SJCRH30 (cell line): ENCODE measurements around the gene FAM167B. TPM values are rescaled to one million over a fixed set of nuclear protein-coding genes. Genes with fewer than 3 reads are reported as not detected.
"Not testable (repeated sequence)": the region's sequence is repeated elsewhere in the genome, so short reads cannot be mapped to it uniquely, and the experiment has no call there.

Source experiments
- DNase-seq, 2 experiments: peaks; one replicate each; pipeline ENCODE4 v3.0.0-alpha.2; 2015 to 2020
- H3K27ac ChIP-seq: fragments of 250-450 bp; sonication (Bioruptor Pico); 2 replicates; pipeline ENCODE4 v1.5.1; 2020; ENCODE audit warnings: mild to moderate bottlenecking, moderate library complexity
- H3K27me3 ChIP-seq: fragments of 250-450 bp; sonication (Bioruptor Pico); 2 replicates; pipeline ENCODE4 v1.5.1; 2020; ENCODE audit warnings: mild to moderate bottlenecking, moderate library complexity
- H3K36me3 ChIP-seq: fragments of 250-450 bp; sonication (Bioruptor Pico); 2 replicates; pipeline ENCODE4 v1.5.1; 2020; ENCODE audit warnings: mild to moderate bottlenecking, moderate library complexity
- H3K4me1 ChIP-seq: fragments of 250-450 bp; sonication (Bioruptor Pico); 2 replicates; pipeline ENCODE4 v1.5.1; 2020; ENCODE audit warnings: mild to moderate bottlenecking, moderate library complexity
- H3K4me3 ChIP-seq: fragments of 250-450 bp; sonication (Bioruptor Pico); 2 replicates; pipeline ENCODE4 v1.5.1; 2020; ENCODE audit warnings: mild to moderate bottlenecking, moderate library complexity
- H3K9me3 ChIP-seq: fragments of 250-450 bp; sonication (Bioruptor Pico); replicated peaks from 2 replicates; pipeline ENCODE4 v1.5.1; 2020; ENCODE audit warnings: mild to moderate bottlenecking, moderate library complexity
- total RNA-seq: library from RNA; depleted of rRNA; stranded (reverse); fragments of >200 nt; shearing (Covaris generic); gene quantifications from 2 replicates; pipeline ENCODE4 v1.2.3, GENCODE V29; 2014

Gene FAM167B
- total RNA-seq, 1 experiment from 2014 or later: not detected

DNA sequence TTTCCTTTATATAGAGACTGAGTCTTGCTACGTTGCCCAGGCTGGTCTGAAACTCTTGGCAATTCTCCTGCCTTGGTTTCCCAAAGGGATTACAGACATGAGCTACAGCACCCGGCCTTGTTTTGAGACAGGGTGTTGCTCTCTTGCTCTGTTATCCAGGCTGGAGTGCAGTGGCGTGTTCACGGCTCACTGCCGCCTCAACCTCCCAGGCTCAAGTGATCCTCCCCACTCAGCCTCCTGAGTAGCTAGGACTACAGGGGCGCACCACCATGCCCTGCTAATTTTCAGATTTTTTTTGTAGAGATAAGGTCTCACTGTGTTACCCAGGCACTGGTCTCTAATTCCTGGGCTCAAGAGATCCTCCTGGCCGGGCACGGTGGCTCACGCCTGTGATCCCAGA is 18.8 kb downstream of the FAM167B start:
- no peaks in the 10 kb centered on the region for H3K4me1 ChIP-seq
- no peaks in the 10 kb centered on the region for H3K9me3 ChIP-seq
- no peaks in the 10 kb centered on the region for H3K27me3 ChIP-seq
- no peak overlapping the region for H3K4me3 ChIP-seq
- no peak for DNase-seq
- H3K27ac ChIP-seq: no peak overlapping the region
- H3K36me3 ChIP-seq: no peaks in the 10 kb centered on the region

DNA sequence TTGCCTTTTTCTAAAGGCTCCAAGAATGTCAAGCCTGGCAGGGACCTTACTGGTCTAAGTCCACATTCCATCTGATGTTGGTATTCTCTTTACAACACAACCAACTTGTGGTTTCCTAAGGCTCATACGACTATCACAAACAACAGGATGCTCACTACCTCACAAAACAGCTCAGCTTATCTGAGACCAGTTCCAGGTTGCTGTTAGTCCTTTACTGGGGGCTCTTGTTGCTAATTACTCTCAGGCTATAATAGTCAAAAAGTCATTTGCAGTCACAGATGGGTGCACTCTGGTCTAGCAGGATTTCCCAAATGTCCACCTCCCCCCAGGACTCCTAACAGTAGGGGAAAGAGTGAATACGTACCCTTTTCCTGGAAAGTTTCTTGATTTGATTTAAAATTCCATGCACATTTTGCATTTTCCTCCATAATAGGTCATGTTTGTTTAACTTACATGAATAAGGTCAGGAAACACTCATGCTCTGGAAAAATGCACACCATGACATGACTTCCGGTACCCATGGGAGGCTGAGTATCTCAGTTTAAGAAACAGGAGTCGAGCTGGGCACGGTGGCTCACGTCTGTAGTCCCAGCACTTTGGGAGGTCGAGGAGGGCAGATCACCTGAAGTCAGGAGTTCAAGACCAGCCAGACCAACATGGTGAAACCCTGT is 20.0 kb downstream of the FAM167B start:
- Histone ChIP-seq H3K36me3 (no peaks in the 10 kb centered on the region), H3K4me3 (no peak overlapping the region), H3K27ac (no peak overlapping the region), H3K9me3 (no peaks in the 10 kb centered on the region), H3K27me3 (no peaks in the 10 kb centered on the region), H3K4me1 (no peaks in the 10 kb centered on the region)
- DNase-seq: no peak

GRCh38 chr1:32269744-32270143 is 22.7 kb downstream of the FAM167B start:
- Histone ChIP-seq H3K36me3 (no peaks in the 10 kb centered on the region), H3K27me3 (no peaks in the 10 kb centered on the region), H3K27ac (no peak overlapping the region), H3K4me3 (no peak overlapping the region), H3K9me3 (no peaks in the 10 kb centered on the region), H3K4me1 (no peaks in the 10 kb centered on the region)
- DNase-seq: no peak

GRCh38 chr1:32272557-32273390 is 25.8 kb downstream of the FAM167B start:
- H3K9me3 ChIP-seq: no peaks in the 10 kb centered on the region
- H3K4me1 ChIP-seq: no peaks in the 10 kb centered on the region
- H3K27me3 ChIP-seq: peaks cover 3% of the 10 kb centered on the region; the same call in 1 of the 2 replicates

DNA sequence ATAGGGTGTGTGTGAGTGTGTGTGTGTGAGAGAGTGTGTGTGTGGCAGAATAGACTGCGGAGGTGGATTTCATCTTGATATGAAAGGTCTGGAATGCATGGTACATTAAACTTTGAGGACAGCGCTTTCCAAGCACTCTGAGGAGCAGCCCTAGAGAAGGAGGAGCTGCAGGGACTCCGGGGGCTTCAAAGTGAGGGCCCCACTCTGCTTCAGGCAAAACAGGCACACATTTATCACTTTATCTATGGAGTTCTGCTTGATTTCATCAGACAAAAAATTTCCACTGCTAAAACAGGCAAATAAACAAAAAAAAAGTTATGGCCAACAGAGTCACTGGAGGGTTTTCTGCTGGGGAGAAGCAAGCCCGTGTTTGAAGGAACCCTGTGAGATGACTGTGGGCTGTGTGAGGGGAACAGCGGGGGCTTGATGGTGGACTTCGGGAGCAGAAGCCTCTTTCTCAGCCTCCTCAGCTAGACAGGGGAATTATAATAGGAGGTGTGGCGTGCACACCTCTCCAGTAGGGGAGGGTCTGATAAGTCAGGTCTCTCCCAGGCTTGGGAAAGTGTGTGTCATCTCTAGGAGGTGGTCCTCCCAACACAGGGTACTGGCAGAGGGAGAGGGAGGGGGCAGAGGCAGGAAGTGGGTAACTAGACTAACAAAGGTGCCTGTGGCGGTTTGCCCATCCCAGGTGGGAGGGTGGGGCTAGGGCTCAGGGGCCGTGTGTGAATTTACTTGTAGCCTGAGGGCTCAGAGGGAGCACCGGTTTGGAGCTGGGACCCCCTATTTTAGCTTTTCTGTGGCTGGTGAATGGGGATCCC is 26.6 kb downstream of the FAM167B start:
- Histone ChIP-seq H3K27ac (no peak overlapping the region), H3K4me3 (no peak overlapping the region), H3K27me3 (peaks cover 3% of the 10 kb centered on the region; the same call in 1 of the 2 replicates), H3K36me3 (no peaks in the 10 kb centered on the region), H3K9me3 (no peaks in the 10 kb centered on the region), H3K4me1 (no peaks in the 10 kb centered on the region)
- no peak for DNase-seq

More at GRCh38 chr1:32272557-32273390, 25.8 kb downstream of the FAM167B start:
- Histone ChIP-seq H3K27ac (no peak overlapping the region), H3K36me3 (no peaks in the 10 kb centered on the region), H3K4me3 (no peak overlapping the region)
- DNase-seq: no peak

- H3K4me1 ChIP-seq: no peaks in the 10 kb centered on the region
- peaks cover 3% of the 10 kb centered on the region; the same call in 1 of the 2 replicates for H3K27me3 ChIP-seq
Observed at GRCh38 chr1:32274646-32275340, 27.8 kb downstream of the FAM167B start.

DNA sequence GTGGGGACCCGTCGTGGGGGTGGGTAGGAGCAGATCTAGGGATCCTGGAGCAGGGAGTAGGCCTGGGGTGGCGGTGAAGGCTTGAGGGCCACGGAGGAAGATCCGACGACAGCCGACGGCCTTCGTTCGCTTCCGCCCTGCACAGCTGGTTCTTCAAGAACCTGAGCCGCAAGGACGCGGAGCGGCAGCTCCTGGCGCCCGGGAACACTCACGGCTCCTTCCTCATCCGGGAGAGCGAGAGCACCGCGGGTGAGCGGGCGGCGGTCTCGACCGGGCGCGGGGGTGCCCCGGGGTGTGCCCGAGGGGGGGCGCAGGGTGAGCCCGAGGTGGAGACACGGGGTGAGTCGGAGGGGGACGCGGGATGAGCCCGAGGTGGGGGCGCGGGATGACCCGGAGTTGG is 28.4 kb downstream of the FAM167B start:
- no peak overlapping the region for H3K27ac ChIP-seq
- peaks cover 3% of the 10 kb centered on the region; the same call in 1 of the 2 replicates for H3K27me3 ChIP-seq
- no peaks in the 10 kb centered on the region for H3K9me3 ChIP-seq
- no peak overlapping the region for H3K4me3 ChIP-seq
- DNase-seq: no peak
- no peaks in the 10 kb centered on the region for H3K36me3 ChIP-seq
- H3K4me1 ChIP-seq: no peaks in the 10 kb centered on the region

More at GRCh38 chr1:32274646-32275340, 27.8 kb downstream of the FAM167B start:
- H3K36me3 ChIP-seq: no peaks in the 10 kb centered on the region
- no peak overlapping the region for H3K4me3 ChIP-seq
- DNase-seq: no peak
- H3K27ac ChIP-seq: no peak overlapping the region
- no peaks in the 10 kb centered on the region for H3K9me3 ChIP-seq

DNA sequence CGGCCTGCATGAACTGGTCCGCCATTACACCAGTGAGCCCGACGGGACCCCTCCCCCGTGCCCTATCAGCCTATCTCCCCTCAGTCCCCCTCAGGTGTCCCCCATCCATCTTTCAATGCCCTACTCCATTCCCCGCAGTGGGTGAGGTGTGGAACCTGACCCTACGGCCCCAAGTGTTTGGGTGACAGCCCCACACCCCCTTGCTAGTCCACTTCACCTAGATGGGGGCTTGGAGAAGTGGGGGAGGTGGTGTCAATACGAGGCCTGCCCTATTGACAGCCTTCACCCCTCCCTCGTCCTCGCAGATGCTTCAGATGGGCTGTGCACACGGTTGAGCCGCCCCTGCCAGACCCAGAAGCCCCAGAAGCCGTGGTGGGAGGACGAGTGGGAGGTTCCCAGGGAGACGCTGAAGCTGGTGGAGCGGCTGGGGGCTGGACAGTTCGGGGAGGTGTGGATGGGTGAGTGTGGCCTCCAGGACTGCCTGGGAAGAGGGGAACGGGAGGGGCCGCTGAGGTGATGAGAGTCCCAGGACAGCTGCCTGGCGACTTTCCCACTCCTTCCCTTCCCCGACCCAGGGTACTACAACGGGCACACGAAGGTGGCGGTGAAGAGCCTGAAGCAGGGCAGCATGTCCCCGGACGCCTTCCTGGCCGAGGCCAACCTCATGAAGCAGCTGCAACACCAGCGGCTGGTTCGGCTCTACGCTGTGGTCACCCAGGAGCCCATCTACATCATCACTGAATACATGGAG is 29.2 kb downstream of the FAM167B start:
- Histone ChIP-seq H3K36me3 (no peaks in the 10 kb centered on the region), H3K4me3 (no peak overlapping the region), H3K9me3 (no peaks in the 10 kb centered on the region), H3K27ac (no peak overlapping the region), H3K27me3 (peaks cover 3% of the 10 kb centered on the region; the same call in 1 of the 2 replicates), H3K4me1 (no peaks in the 10 kb centered on the region)
- DNase-seq: peak; percentile 53 to 56

DNA sequence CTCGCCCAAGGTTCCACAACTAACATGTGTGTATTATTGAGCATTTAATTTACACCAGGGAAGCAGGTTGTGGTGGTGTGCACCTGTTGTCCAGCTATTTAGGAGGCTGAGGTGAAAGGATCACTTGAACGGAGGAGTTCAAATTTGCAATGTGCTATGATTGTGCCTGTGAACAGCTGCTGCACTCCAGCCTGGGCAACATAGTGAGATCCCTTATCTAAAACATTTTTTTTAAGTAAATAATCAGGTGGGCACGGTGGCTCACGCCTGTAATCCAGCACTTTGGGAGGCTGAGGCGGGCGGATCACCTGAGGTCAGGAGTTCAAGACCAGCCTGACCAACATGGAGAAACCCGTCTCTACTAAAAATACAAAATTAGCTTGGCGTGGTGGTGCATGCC is 37.8 kb downstream of the FAM167B start:
- not testable (repeated sequence) for H3K36me3 ChIP-seq, H3K4me3 ChIP-seq, H3K27me3 ChIP-seq, DNase-seq, H3K27ac ChIP-seq, H3K9me3 ChIP-seq, H3K4me1 ChIP-seq

GRCh38 chr1:32285658-32286057 is 38.6 kb downstream of the FAM167B start:
- Histone ChIP-seq H3K36me3 (no peaks in the 10 kb centered on the region), H3K27ac (no peak overlapping the region), H3K9me3 (no peaks in the 10 kb centered on the region), H3K27me3 (no peaks in the 10 kb centered on the region), H3K4me3 (no peak overlapping the region), H3K4me1 (no peaks in the 10 kb centered on the region)
- no peak for DNase-seq

GRCh38 chr1:32286763-32287162 is 39.7 kb downstream of the FAM167B start:
- DNase-seq: no peak
- Histone ChIP-seq H3K9me3 (no peaks in the 10 kb centered on the region), H3K36me3 (no peaks in the 10 kb centered on the region), H3K4me3 (no peak overlapping the region), H3K27ac (no peak overlapping the region), H3K27me3 (no peaks in the 10 kb centered on the region), H3K4me1 (0 out of 2 replicates have a peak, but pooled peaks cover 2% of the 10 kb centered on the region)

DNA sequence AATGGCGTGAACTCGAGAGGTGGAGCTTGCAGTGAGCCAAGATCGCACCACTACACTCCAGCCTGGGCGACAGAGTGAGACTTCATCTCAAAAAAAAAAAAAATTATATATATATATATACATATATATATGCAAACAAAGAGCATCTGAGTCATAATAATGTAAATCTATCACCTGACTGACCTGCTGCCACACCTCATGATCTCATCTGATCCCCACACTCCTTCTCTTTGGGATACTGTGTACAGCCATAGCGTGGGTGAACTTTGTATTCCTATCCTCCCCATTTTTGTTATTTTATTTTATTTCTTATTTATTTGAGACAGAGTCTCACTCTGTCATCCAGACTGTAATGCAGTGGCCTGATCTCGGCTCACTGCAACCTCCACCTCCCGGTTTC is 42.2 kb downstream of the FAM167B start:
- no peak overlapping the region for H3K27ac ChIP-seq
- DNase-seq: no peak
- H3K36me3 ChIP-seq: no peaks in the 10 kb centered on the region
- H3K4me1 ChIP-seq: 0 out of 2 replicates have a peak, but pooled peaks cover 2% of the 10 kb centered on the region
- no peaks in the 10 kb centered on the region for H3K27me3 ChIP-seq
- no peak overlapping the region for H3K4me3 ChIP-seq
- H3K9me3 ChIP-seq: no peaks in the 10 kb centered on the region

GRCh38 chr1:32291145-32291707 is 44.2 kb downstream of the FAM167B start:
- Histone ChIP-seq H3K36me3 (no peaks in the 10 kb centered on the region), H3K4me1 (0 out of 2 replicates have a peak, but pooled peaks cover 2% of the 10 kb centered on the region), H3K27me3 (no peaks in the 10 kb centered on the region), H3K4me3 (peak overlapping the region; percentile 91), H3K27ac (peak overlapping the region; percentile 28), H3K9me3 (no peaks in the 10 kb centered on the region)
- DNase-seq: peak in 1 of 2 experiments; percentile 43
